SK-N-MC (cell line): ENCODE data around the gene KIAA1328.

Source experiments
- EZH2 ChIP-seq: fragments of 200-600 bp; sonication (generic); IDR thresholded peaks from one replicate; pipeline ENCODE4 v1.6.1; 2017; ENCODE audit warnings: antibody characterized with exemption
- POLR2AphosphoS5 ChIP-seq: IDR thresholded peaks from 2 replicates; pipeline ENCODE4 v1.6.1; 2012; ENCODE audit warnings: mild to moderate bottlenecking, low read depth, low read length, borderline replicate concordance

DNA sequence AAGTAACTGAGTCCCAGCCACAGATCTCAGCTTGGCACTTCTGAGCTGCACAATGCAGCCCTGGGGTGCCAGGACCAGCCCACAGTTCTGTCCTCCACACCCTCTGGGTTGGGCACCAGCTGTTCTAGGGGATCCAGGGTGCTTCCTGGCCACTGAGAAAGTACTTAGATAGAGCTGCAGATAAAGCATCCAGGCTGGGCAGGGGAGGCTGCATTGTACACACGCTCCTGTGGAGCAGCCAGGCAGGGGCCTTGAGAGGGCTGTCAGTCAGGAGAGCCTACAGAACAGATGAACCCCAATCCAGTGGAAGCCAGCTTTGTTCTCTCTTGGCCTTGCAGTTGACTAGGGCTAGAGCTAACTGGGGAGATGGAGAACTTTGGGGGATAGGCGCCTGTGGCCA lies 104.6 kb downstream of the KIAA1328 start:
- TF ChIP-seq POLR2AphosphoS5 (no peak), EZH2 (no peak)
